Measurements from ENCODE around the gene KIF6.
"Not testable (repeated sequence)": the region's sequence is repeated elsewhere in the genome, so short reads cannot be mapped to it uniquely, and the experiment has no call there.

KIF6 gene

DNA sequence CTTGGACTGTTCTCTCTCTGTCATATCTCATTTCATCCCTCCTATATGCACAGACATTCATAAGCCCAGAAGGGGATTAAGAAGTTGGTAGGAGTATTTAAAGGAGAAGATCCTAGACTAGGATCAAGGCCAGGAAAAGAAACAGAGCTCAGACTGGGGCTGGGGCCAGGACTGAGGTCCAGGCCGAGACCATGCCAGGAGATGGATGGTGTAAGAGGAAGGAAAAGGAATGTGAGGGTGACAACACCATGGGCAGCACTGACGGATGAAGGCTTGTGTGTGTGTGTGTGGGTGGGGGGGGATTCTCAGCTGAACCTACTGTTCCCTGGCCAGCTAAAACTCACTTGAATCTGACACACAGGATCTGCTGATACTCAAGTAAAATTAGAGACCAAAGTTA, 182.1 kb downstream of the KIF6 start:
- DNase-seq = no peak

DNA sequence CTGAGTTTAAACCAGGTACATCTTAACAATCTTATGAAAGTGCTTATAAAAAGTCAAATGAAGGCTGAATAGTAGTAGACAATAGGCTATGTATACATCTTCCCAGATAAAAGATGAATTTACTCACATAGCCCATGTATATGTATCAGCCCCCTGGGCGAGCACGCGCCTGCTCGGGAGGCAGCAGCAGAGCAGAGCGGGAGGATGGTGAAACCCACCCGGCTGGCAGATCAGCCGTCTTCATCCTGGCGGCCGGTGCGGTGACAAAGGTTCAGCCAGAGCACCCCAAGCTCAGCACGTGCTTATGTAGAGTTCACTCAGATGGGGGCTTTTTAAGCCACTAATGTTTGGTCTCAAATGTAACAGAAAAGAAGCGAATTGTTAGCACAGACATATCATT, 184.8 kb downstream of the KIF6 start:
- no peak for DNase-seq

DNA sequence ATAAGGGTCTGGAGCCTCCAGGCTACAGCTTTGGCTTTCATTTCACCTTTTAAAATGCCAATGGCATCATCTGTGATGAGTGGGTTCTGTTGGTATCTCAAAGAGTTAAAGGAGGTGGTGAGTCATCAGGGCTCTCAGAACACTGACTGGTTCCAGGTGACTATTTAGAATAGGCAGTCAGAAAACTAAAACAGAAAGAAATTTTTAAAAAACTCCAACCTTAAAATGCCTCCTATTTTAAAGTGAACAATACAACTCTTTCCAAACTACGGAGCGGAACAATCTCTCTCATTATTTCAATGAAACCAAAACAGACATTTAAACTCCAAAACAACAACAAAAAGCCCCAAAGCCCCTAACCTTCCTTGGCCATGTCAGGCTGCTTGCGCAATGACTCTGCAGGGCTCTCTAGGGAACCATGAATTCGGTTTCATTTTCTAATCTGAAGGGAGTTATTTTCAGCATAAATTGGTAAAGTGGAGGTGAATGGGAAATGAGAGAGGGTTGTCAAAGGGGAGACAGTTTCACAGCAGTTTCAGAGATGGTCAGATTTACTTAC, 194.9 kb downstream of the KIF6 start:
- no peak for DNase-seq

DNA sequence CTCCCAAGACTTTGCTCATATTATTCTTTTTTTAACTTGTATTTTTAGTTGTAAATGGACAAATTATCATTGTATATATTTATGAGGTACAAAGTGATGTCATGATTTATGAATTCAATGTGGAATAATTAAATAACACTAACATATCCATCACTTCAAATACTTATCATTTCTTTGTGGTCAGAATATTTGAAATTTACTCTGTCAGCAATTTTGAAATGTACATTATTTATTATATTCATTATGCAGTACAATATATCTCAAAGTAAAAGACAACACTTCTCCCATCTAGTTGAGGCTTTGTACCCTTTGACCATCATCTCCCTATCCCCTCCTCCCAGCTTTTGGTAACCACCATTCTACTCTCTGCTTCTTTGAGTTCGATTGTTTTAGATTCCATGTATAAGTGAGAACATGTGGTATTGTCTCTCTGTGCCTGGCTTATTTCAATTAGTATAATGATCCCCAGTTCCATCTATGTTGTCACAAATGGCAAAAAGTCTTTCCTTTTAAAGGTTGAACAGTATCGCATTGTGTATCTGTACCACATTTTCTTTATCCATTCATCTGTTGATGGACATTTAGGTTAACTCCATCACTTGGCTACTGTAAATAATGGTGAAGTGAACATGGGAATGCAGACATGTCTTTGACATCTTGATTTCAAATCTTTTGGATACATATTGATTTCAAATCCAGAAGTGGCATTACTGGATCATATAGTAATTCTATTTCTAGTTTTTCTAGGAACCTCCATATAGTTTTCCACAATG, 197.2 kb downstream of the KIF6 start:
- no peak for DNase-seq

DNA sequence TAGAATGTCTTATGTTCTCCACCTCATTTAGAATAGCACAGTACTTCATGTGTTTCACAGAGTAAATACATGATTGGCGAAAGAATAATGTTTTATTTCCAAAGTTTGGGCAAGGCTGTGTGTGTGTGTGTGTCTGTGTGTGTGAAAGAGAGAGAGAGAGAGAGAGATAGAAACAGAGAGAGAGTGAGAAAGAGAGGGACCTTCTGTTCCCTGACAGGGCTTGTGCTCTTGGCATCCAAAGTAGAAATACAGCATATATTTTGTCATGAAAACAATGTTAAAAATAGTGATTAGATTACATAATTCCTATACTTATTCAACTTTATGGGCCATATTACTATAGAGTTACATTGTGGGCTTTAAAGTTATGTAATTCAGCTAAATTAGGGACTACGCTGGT, 201.2 kb downstream of the KIF6 start:
- DNase-seq = no peak

DNA sequence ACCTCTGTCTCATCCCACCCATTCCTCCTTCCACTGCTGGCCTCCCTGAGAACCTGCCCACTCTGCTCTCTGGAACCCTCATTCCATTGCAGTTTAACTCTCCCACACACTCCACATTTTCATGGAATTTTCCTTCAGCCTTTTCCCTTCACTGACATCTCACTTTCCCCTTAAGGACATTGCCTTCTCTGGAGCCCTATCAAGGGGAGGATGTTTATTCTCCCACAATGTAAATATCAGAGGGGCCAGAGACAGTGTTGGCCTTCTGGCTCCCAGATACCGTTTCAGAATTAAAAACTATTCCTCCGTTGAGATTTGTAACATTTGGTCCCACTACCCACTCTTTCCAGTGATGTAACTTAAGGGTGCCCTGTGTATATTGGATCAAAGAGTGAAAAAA, 203.2 kb downstream of the KIF6 start:
- DNase-seq = no peak

DNA sequence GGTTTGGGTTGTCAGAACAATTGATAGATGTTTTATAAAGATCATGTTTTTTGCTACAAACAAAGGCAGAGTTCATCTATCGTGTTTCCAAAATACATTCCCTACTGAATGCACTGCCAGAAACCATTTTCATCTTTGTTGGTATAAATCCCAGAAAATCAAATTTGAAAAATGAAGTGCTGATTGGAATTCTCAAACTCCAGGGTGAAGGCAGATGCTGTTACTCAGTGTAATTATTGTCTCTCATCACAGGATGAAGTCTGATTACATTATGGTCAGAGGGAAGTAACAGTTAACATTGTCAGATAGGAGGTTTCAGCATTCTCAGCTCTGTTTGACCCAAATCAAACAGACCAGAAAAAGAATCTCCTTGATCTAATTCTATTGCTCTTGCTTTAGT, 204.3 kb downstream of the KIF6 start:
- DNase-seq = no peak

DNA sequence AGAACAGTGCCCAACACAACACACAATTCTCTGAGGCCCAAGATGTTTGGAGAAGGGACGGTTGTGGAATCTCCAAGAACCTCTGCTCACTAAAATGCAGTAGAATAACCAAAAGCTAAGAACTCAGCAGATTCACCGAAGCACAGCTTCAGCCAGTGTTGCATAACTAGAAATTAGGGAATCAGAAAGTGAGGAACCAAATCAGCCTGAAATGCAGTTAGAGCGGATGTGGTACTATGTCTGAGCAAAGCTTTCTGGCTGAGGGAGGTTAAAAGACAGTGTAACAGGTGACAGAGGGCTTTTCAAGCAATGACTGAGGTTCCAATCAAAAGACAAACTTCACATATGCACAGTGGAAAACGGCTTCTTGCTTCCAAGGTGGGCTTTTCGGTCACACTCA, 204.8 kb downstream of the KIF6 start:
- DNase-seq = no peak

DNA sequence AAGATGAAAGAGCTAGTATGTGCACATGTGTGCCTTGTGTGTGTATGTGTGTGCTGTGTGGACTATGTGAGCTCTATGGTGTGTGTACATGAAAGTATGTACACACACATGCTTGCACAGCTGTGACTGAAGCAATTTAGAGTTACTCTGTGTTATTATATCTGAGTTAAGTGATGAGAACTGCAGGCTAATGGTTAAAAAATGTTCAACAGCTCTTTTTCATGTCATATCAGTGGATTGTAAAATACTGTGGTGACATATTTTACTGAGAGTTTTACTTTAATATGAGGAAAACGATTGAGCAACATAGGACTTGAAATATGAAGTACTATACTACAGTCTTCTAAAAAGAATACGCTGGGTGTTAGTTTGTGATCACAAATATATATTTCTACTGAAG, 207.0 kb downstream of the KIF6 start:
- no peak for DNase-seq

DNA sequence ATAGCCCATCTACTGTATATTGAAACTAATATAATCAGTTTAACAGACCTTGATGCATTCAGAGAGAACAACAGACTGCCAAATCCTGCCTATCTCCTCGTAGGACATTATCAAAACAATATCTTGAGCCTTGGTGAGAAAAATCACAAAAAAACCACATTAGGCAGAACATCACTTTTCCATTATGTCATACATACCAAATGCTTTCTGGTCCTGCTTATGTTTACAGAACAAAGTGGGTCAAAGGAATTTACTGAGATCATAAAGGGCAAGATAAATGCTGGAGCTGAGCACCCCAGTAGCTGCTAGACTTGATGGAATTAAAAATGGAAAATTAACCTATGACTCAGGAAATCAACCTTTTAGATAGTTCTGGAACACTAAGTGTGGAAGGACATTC, 207.5 kb downstream of the KIF6 start:
- no peak for DNase-seq

DNA sequence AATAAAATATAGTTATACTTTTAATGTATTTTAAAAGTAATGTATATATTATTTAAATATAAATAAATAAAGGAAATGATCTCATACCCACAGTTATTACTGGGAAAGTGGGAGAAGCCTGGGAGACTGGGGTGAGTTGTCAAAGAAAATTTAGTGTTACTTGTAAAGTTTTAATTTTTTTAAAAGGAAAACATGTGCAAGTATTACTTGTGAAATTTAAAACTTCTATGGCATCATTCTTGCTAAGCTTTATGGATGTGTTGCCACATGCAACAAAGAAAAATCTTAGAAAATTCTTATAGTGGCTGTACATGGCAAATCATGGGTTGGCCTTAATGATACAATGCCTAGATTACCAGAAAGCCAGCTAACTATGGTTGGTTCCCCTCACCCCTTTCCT, 208.7 kb downstream of the KIF6 start:
- DNase-seq = no peak

DNA sequence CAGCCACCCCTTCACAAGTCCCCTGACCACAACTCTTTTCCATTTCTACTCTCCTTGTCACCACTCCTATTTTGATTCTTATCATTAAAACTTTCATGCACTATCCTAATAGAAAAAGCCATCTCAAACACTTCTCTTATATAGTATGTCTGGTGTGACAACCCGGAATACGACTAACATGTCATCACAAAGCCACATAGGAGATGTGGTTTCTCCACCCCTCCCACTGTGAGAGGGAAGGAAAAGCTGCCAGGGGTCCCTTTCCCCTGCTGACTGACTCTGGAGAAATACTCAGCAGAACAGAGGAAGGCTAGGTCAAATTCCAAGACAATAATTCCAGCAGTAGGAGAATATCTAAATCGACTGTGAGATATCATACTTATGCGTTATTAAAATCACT, 209.7 kb downstream of the KIF6 start:
- no peak for DNase-seq

DNA sequence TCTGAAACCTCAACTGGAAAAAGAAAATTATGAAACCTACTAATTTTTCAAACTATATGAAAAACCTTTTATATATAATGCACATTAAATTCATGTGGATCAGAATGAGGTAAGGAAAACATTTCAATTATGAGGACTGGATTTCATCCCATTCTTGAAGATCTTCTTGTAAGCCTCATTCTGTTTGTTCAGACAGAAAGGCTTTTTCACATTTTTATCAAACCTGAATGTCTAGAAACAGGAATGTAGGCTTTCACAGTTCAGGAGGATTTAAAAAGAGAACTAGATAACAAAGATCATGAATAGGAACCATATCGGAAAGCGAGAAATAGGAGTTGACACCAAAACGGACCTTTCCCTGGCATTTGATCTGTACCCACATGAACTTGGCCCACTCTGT, 210.2 kb downstream of the KIF6 start:
- DNase-seq = no peak

DNA sequence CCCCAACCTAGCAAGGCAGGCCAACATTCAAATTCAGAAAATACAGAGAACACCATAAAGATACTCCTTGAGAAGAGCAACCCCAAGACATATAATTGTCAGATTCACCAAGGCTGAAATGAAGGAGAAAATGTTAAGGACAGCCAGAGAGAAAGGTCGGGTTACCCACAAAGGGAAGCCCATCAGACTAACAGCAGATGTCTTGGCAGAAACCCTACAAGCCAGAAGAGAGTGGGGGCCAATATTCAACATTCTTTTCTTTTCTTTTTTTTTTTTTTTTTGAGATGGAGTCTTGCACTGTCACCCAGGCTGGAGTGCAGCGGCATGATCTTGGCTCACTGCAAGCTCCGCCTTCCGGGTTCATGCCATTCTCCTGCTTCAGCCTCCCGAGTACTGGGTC, 215.4 kb downstream of the KIF6 start:
- not testable (repeated sequence) for DNase-seq

DNA sequence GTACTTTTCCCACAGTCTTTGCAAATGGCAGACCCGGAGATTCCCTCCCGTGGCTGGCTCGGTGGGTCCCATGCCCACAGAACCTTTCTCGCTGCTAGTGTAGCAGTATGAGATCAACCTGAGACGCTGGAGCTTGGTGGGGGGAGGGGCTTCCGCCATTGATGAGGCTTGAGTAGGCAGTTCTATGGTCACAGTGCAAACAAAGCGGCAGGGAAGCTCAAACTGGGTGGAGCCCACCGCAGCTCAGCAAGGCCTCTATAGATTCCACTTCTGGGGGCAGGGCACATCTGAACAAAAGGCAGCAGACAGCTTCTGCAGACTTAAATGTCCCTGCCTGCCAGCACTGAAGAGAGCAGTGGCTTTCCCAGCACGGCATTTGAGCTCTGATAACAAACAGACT, 216.7 kb downstream of the KIF6 start:
- DNase-seq = no peak

DNA sequence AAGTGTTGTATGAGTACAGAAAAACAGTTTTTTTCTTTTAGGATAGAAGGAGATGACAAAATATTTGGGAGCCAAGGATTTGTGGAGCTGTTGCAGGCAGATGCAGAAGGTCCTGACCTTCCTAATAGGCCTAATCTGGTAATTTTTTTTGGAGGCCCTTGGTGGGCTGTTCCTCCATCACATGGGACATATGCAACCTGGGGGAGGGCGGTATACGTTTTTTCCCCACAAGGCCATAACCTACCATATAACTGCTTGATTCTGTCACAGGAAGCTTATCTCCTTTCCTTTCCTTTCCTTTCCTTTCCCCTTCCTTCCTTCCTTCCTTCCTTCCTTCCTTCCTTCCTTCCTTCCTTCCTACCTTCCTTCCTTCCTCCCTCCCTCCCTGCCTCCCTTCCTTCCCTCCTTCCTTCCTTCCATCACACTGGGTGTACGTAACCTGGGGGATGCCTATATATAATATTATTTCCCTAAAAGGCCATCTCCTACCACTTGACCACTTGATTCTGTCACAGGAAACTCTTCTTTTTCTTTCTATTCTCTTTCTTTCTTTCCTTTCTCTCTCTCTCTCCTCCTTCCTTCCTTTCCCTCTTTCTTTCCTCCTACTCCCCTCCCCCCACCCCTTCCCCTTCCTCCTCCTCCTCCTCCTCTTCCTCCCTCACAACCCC, 217.7 kb downstream of the KIF6 start:
- DNase-seq = no peak

DNA sequence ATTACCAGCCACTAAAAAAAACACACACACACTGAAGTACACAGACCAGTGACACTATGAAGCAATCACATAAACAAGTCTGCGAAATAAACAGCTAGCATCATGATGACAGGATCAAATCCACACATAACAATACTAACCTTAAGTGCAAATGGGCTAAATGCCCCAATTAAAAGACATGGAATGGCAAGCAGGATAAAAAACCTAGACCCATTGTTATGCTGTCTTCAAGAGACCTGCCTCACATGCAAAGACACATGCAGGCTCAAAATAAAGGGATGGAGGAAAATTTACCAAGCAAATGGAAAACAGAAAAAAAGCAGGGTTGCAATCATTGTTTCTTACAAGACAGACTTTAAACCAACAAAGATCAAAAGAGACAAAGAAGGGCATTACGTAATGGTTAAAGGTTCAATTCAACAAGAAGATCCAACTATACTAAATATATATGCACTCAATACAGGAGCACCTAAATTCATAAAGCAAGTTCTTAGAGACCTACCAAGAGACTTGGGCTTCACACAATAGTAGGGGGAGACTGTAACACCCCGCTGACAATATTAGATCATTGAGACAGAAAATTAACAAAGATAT, 222.7 kb downstream of the KIF6 start:
- DNase-seq = not testable (repeated sequence)

DNA sequence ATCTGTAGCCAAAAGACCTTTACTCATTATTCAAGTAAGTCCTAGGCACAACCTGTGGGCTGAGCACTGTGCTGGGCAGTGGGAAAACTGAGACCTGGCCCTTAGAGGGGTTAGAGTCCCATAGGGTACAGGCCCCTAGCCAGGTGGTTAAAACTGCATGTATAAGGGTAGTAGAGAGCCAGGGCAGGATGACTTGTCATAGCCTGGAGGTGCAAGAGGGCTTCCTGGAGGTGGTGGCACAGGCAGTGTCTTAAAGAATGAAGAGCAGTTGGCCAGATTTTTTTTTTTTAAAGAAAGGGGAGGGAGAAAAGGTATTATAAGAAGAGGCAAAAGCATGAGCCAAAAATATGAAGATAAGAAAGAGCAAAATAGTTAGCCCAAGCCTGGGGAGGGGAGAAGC, 226.2 kb downstream of the KIF6 start:
- DNase-seq = no peak

DNA sequence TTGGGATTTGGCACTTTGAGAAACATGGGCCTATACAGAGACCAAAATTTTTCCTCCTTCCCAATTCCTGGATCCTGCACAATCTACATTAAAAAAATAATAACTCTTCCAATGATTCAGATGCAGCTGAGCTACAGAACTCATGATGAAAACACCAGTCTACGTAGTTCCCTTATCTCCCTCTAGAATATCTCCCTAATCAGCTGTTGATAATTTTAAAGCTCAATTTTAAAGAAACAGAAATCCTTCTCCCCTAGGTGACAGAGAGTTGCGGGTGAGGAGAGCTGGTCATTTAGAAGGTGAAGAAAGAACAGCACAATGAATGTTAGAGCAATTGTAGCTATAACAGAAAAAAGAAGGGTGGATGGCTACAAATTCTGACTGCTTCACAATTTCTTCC, 227.1 kb downstream of the KIF6 start:
- DNase-seq = no peak

DNA sequence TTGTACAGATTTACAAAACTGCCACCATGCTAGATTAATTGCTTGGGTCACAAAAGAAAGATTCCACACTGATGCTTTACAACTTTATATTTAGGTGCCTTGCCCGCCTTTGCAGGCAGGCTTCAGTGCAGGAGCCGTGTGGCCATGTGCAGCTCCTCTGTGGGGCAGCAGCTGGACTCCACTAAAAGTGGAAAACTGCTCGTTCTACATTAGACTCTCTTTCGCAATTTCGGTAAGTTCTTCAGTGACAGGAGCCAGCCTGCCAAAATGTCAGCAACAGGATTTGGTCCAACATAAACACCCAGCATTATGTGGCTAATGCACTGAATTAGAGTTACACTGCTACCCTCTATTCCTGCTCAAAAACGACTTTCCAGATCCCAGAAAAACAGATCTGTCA, 228.3 kb downstream of the KIF6 start:
- DNase-seq = no peak

DNA sequence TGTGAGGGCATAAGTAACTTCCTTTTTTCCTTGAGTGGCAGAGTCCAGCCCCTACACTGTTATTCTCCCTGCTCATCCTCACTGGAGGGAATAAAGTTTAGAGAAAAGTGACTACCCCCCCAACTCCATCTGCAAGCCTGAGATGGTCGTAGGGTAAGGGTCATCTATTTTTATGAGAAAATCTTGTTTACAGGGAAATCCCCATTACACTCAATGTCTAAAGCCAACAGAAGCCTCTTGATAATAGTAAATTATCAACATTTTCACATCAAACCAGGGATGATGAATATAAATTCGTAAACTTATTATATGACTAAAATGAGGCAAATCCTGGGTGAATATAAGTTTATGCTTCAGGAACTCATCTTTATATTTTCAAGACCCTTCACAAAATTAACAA, 228.8 kb downstream of the KIF6 start:
- DNase-seq = no peak

DNA sequence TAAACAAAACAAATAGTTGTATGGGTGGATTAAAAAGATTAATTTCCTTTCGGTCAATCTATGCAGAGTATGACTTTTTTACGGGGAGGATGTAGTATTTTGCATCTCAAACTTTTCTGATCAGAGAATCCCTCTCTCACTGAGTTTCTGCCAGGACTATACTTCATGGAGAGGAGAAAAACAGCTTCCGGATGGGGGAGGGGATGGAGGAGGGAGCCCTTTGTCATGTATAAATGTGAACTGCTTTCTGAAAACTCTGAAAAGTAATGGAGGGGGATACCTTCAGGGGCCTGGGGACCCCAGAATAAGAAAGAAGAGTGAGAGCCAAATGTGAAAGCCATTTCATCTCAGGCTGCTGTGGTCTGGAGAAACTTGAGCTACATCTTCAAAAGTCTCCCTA, 229.6 kb downstream of the KIF6 start:
- DNase-seq = no peak

DNA sequence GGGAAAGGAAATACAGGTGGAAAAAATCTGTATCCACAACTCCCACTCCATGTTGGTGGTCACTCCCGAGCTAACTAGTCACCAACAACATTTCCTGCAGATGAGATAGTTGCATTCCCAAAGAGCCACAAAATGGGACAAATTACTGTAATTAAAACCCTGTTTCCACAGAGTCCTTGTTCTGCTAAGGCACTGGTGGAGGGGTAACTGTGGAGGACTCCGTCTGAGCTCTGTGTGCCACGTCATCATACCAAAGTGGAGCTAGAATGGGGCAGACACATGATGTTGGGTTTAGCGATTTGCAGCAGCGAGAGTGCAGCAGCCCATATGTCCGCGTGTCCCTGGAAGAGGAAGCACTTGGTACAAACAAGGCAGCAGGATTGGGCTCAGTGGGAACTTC, 230.2 kb downstream of the KIF6 start:
- DNase-seq = no peak

DNA sequence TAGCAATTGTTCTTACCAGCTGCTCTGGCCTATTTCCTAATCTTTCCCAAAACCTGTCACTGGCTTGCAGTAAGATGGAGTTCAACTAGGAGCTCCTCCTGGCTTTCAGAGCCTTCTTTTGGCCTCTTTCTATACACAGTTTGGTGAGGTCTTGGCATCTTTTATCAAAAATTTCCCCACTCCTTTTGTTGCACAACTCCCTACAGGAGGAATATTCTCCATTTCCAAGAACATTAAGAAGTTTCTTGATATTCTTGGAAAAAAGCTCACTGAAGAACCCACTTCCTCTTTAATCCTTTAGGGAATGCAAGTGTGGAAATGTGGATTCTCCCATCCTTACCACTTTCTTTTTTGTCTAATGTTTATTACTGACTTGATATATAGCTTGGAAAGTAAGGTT, 231.4 kb downstream of the KIF6 start:
- no peak for DNase-seq

All from CD4-positive, alpha-beta T cell treated with Interleukin-12 subunit alpha and Interleukin-12 subunit beta, for 1 hour (primary cell).